HG03066 (cell line): ENCODE data around the gene PPIF.

Source experiments
- ATAC-seq: cut with Tn5 transposase; IDR thresholded peaks from one replicate; pipeline ENCODE4 v1.9.1; 2021; ENCODE audit warnings: low read depth; ENCODE audit not compliant: unreplicated experiment

The PPIF gene

DNA sequence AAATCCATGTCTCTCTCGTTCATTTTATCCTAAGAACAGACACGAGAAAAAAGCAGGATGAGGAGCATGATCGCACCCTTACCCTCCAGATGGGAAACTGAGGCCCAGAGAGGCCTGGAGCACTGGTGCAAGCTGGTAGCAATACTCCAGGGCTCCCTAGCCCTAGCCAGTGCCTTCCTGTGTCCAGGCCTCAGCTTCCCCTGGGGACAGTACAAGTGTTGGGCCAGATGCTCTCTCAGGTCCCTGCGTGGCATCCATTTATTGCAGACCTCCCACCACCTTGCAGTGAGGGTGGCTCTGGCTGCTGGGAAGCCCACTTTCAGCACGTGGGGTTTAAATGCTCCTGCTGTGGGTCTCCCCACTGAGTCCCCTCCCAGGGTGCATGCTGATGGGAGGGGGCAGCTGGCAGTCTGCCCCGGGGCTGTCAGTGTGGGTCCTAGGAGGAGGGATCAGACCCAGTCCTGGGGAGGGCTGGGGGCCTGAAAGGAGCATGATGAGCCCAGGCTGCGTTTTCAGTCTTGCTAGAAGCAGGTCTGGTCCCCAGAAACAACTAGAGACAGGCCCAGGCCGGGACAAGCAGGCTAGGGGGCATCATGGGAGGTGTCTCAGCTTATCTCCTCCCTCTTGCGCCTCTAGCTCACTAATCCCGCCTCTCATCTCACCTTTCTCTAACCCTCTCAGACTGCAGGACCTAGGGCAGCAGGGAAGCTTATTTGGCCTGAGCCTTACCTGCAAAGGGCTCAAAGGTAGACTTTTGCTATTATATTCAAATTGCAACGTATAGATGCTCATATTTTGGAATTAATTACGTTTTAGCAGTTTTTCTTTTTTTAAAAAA lies 662 bp upstream of the PPIF start:
- no peak for ATAC-seq

DNA sequence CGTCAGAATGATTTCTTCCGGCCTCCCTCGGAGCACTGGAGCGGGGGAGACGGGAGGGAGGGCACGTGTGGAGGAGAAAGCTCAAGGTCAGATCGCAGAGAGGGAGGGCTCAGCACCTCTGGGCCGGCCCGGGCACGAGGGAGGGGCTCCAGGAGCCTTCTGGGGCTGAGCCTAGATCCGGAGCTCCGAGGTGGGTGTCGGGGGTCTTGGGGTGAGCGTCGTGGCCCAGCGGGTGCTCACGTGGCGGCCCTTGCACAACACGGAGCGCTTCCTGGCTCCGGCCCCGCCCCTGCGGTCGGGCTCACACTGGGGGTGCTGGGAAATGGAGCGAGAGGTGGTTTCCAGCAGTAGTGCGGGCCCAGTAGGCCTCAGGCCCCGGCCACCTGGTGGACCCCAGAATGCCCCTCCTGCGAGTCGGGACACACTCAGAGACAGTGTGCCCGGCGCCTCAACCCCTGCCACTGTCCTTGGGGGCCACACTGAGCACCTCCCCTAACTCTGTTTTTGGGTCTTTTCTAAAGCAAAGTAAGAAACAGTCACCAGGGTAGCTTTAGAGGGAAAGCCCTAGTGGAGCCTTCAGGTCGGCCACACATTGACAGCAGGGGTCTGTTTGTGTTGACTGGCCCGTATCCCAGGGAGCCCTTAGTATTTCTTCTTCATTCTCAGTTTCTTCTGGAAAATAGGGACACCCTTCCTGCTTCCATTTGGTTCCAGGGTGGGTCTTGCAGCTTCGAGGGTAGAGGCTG lies 798 bp downstream of the PPIF start:
- ATAC-seq, result peak; percentile 75

DNA sequence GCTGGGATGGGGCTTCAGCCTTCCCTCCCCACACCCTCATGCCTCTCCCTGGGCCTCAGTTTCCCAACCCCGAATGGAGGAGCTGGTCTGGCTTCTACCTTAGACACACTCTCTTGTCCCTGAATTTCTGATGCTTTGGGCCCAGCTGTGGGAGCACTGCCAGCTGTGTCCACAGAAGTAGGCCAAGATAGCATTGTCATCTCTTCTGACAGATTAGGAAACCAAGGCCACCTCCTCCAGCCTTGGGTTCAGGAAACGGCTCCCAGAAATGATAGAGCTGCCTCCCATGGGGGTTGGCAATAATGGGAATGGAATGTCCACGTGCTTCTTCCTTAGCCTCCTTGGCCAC lies 1.3 kb downstream of the PPIF start:
- no peak for ATAC-seq

DNA sequence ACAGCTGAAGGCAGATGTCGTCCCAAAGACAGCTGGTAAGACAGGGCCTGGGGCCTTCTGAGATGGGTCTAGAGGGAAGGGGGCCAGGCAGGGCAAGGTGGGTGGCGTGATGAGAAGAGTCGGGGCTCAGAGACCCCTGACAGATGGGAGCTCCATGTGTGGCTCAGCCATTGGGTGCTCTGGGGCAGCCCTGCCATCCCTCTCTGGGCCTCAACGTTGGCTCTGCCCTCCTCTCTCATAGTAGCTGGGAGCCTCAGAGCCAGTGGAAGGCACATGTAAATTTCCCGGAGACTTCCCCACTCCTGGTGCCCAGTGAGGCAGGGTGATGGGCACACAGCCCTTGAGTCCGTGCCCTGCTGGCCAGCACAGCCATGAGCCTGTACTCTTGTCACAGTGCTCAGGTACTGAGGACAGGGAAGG lies 1.8 kb downstream of the PPIF start:
- ATAC-seq, result no peak

DNA sequence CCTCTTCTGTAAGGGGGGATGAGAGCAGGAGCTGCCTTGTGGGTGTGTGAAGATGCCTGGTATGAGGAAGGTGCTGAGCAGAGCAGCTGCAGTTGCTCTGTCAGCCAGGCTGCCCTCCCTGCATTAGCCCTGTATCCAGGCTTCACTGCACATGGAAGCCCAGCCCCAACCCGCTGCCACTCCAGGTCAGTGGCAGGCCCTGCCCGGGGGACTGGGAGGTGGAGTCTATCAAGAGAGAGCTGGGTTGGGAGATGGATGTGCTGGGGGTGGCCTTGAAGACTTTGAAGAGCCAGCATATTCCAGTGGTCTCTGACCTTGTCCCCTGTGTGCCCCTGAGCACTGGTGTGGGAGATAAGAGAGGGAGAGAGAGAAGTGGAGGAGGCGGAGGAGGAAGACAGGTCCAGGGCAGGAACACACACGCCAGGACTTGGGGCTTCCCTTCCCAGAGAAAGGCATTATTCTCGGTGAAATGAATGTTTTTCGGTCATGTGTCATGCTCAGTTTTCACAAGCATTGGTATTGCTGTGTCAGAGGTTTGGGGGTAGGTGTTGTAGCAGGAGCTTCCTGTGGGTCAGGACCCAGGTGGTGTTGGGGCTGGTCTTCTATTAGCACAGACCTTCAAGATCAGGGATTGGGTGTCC lies 2.6 kb downstream of the PPIF start:
- no peak for ATAC-seq

DNA sequence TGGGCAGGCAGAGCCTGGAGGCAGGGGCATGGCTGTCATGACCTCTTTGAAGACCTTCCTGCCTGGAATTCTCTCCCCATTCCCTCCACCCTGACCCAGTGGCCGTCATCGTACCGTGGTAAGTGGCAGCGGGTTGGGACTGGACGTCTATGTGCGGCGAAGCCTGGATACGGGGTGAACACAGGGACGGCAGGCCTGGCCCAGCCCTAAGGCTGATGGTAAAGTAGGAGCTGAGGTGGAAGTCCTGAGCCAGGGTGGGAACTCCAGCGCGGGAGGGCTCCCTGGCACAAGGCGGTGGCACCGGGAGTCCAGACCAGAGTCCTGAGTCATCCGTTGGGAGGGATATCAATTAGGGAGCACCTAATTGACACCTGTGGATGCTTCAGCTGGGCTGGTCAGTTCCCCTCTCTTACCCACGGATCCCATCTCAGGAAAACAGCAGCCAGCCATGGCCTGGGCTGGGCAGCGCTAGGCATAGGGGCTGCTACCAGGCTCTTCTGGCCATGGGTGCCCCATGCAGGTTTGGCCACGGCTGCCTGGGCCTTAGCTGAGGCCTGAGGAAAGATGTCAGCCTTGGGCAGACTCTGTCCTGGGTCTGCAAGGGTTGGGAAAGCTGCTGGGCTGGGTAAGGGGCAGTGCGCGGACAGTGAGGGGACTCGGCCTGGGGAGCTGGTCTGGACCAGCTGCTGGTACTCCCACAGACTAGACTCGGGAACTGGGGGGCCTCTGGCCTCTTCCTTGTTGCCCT lies 3.3 kb downstream of the PPIF start:
- no peak for ATAC-seq

DNA sequence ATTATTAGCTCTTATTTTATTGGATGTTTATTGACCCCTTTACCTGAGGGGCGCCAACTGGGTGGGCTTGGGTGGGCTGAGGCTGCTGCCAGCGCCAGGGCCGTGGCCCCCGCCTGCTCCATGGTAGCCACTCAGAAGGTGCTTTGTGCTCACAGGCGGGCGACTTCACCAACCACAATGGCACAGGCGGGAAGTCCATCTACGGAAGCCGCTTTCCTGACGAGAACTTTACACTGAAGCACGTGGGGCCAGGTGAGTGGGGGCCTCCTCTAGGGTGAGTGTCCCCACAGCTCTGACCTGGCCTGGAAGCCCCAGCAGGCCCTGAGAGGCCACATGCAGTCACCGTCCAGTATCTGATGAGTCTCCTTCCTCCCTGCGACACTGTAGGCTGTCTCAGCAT lies 4.1 kb downstream of the PPIF start:
- ATAC-seq, result no peak

DNA sequence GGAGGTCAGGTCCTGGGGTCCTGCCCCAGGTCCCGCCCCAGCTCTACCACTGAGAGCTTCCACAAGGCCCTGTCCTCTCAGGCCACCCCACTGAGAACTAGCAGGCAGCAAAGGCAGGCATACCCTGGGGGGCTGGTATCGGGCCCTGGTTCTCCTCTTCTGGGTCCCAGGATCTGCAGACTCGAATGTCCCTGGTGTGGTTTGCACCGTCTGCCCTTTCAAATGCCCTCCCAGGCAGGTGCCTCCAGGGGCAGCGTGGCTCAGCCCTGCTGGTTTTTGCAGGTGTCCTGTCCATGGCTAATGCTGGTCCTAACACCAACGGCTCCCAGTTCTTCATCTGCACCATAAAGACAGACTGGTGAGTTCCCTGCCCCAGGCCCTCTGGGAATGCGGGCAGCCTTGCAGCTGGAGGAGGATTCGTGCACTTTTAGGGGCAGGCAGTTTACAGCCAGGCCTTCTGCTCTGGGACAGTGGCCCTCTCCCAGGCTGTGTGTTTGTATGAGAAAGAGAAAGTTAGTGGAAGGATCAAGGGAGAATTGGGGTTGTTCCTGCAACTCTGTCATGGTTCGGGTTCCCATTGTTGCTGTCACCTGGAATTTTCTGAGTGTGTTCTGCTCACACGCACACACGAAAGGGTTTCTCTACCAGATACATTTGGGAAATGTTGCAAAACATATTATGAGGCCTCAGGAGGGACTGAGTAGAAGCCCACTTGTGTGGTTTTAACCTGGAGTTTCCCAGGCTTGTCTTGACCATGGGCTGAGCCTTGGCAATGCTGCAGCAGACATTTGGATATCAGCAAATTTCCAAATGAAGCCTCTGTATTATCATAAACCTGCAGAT lies 5.0 kb downstream of the PPIF start:
- ATAC-seq, result no peak

DNA sequence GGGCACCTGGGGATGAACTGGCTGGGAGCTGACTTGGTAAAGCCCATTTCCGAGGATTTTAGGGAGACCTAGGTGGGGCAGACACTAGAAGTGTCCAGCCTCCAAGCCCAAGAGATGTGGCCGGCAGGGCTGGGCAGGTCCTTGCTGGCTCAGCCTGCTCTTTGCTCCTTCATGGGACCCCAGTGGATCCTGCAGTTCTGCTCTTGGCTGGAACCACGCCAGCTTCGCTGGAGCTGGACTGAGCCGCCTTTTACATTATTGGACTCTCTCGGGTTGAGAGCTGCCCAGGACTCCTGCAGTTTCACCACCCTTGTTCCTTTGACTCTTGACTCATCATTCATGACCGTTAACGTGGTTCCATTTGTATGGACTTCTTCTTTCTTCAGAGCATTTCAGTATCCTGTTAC lies 5.7 kb downstream of the PPIF start:
- ATAC-seq, result no peak

DNA sequence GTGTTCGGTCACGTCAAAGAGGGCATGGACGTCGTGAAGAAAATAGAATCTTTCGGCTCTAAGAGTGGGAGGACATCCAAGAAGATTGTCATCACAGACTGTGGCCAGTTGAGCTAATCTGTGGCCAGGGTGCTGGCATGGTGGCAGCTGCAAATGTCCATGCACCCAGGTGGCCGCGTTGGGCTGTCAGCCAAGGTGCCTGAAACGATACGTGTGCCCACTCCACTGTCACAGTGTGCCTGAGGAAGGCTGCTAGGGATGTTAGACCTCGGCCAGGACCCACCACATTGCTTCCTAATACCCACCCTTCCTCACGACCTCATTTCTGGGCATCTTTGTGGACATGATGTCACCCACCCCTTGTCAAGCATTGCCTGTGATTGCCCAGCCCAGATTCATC lies 6.5 kb downstream of the PPIF start:
- ATAC-seq, result no peak

DNA sequence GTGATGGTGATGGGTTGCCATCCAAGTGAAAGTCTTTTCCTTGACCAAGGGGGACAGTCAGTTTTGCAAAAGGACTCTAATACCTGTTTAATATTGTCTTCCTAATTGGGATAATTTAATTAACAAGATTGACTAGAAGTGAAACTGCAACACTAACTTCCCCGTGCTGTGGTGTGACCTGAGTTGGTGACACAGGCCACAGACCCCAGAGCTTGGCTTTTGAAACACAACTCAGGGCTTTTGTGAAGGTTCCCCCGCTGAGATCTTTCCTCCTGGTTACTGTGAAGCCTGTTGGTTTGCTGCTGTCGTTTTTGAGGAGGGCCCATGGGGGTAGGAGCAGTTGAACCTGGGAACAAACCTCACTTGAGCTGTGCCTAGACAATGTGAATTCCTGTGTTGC lies 6.9 kb downstream of the PPIF start:
- ATAC-seq, result no peak

DNA sequence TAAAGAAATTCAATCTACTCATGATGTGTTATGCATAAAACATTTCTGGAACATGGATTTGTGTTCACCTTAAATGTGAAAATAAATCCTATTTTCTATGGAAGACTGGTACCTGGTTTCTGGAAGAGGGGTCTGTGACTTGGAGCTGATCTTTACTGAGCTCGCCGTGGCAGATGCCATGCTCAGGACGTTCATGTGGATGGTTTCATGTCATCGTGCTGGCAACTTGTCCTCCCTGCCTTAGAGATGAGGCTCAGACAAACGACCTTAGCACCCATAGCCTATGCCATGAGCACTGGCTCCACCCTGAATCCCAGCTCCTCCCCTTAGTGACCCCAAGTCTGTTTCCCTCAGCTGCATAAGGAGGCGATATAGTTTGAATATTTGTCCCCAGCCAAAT lies 7.3 kb downstream of the PPIF start:
- no peak for ATAC-seq

DNA sequence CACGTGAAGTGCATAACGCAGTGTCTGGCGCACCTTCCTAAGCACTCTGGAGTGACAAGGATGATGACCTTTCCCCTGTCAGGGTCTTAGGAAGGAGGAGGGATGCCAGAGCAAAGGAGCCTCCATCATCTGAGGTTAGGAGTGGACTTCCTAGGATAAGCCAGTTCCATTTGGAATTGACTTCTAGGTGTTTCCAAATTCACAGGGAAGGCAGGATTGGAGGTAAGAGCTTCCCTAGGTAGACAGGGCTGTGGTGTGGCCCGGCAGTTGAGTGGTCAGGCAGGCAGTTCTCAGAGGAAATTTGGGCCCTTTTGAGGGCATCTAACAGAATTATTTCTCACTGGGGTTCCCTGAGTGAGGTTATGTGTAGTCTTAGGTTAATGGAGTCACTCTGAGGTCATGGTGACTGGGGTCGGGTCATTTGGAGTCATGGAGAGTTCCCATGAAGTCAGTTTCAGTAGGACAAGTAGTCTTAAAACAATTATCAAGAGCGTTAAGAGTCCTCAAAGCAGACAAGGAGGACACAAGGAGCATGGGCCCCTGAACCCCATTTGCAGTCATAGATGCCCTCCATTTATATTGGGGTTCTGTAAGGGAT lies 8.2 kb downstream of the PPIF start:
- ATAC-seq, result no peak

DNA sequence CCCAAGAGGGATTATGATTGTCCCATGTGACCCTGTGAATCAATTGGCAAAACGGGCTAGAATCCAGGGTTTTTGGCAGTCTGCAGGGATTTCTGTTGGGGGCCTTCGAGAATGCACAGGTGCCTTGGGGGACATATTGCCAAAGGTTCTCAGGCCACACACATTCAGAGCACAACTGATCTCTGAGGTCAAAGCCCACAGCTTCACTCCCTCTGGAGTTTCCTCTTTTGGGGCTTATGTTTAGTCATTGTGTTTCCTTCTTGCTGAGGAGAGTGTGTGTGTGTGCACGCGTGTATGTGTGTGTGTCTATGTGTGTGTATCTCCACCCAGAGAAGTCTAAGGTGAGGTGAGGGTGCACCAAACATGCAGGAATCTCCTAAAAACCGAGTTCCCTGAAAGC lies 8.8 kb downstream of the PPIF start:
- ATAC-seq, result no peak

DNA sequence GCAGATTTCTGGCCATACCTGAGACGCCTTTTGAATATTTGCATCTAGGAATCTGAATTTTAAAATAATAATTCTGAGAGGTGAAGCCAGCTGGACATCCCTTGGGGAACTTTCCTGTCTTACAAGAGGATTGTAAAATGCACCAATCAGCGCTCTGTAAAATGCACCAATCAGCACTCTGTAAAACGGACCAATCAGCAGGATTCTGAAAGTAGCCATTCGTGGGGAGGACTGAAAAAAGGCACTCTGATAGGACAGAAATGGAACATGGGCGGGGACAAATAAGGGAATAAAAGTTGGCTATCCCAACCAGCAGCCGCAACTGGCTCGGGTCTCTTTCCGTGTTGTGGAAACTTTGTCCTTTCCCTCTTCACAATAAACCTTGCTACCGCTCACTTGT lies 9.9 kb downstream of the PPIF start:
- no peak for ATAC-seq

DNA sequence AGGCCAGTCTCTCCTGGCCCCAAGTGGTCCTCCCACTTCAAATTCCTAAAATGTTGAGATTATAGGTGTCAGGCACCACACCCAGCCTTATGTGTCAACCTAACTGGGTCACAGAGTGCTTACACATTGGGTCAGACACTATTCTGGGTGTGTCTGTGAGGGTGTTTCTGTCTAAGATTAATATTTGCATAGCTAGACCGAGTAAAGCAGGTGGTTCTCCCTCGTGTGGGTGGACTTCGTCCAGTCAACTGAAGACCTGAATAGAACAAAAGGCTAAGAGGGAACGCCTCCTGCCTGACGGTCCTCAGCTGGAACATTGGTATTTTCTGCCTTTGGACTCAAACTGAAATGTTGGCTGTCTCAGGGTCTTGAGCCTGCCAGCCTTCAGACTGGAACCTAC lies 11.5 kb downstream of the PPIF start:
- ATAC-seq, result no peak

DNA sequence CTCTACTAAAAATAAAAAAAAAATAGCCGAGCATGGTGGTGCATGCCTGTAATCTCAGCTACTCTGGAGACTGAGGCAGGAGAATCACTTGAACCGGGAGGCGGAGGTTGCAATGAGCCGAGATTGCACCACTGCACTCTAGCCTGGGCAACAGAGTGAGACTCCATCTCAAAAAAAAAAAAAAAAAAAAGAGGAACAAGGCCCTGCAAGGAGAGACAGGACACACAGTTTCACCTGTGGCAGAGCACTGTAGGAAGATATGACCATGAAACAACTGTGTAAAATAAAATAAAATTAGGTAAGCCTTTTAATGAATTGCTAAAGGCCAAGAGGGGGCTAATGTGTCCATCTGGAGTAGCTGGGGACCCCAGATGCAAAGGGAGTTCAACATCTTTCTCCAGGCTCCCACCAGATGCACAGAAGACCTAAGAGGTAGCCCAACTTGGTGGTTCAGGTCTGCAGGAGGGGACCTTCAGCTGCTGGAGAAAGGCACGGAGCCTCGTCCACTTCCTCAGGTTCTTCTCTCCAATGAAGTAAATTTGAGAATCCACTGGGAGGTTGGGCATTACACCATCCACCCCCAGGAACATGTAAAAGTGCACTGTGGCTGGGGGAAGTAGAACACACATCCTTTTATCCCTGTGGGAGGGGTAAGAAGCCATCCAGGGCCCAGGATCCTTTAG lies 12.7 kb downstream of the PPIF start:
- no peak for ATAC-seq

DNA sequence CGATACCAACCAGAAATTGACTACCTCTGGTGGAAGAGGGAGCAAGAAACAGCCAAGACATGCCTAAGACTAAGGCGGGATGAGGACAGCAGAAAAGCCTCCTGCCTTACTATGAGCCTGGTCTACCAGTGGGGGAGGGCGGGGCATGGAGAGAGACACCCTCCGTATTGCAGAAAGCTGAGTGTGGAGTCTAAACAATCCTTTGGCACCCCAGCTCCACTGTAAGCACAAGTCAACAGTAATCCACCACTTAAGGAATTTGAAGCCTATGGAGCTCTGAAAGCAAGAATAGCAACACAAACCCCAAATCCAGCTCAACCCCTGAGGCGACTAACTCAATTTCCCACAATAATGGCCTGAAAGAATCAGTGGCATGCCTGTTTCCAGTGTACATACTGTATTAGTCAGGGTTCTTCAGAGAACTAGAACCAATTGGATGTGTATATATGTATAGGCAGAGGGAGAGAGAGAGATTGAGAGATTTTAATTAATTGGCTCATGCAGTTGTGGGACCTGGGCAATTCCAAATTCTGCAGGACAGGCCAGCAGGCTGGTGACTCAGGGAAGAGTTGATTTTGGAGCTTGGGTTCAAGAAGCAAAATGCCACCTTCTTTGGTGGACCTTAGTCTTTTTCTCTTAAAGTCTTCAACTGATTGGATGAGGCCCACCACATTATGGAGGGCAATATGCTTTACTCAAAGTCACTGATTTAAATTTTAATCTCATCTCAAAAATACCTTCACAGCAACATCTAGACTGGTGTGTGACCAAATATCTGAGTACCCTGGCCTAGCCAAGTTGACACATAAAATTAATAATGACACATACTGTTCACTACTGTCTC lies 13.5 kb downstream of the PPIF start:
- no peak for ATAC-seq
